Esophagus muscularis mucosa (tissue), 4 donors: ENCODE data around the gene CHML. TPM values are rescaled to one million over a fixed set of nuclear protein-coding genes. Genes with fewer than 3 reads are reported as not detected.
"Not testable (repeated sequence)": the region's sequence is repeated elsewhere in the genome, so short reads cannot be mapped to it uniquely, and the experiment has no call there.

Experiments
- DNase-seq: peaks from one replicate; pipeline ENCODE4 v3.0.0-alpha.2; 2017; ENCODE audit errors: extremely low spot score
- H3K27ac ChIP-seq, 4 donors: fragments of 200-600 bp; sonication (generic); replicated peaks in 1 of 4; 1 replicate in 3 of 4; 2 replicates in 1 of 4; pipeline ENCODE4 v1.5.1; 2016 to 2019; ENCODE audit warnings: mild to moderate bottlenecking in 1 of 4
- H3K27me3 ChIP-seq, 4 donors: fragments of 200-600 bp; sonication (generic); one replicate each; pipeline versions ENCODE4 v1.5.1 to v1.6.0; 2016 to 2019
- H3K36me3 ChIP-seq, 4 donors: fragments of 200-600 bp; sonication (generic); one replicate each; pipeline ENCODE4 v1.5.1; 2016 to 2019
- H3K4me1 ChIP-seq, 4 donors: fragments of 200-600 bp; sonication (generic); one replicate each; pipeline ENCODE4 v1.5.1; 2016 to 2019
- H3K4me3 ChIP-seq, 4 donors: fragments of 200-600 bp; sonication (generic); 1 replicate in 2 of 4; 2 replicates in 2 of 4; pipeline ENCODE4 v1.5.1; 2016 to 2019; ENCODE audit warnings: mild to moderate bottlenecking in 4 of 4, moderate library complexity in 1 of 4
- H3K9me3 ChIP-seq, 4 donors: fragments of 200-600 bp; sonication (generic); 1 replicate in 3 of 4; 2 replicates in 1 of 4; pipeline ENCODE4 v1.5.1; 2016 to 2019
- CTCF ChIP-seq, 3 experiments: fragments of 200-600 bp in 2 of 3; fragments of 450-650 bp in 1 of 3; sonication (generic) in 2 of 3; IDR thresholded peaks; one replicate each; pipeline ENCODE4 v1.5.1; 2017 to 2019; ENCODE audit warnings: antibody characterized with exemption in 3 of 3, mild to moderate bottlenecking in 2 of 3, moderate library complexity in 1 of 3
- EP300 ChIP-seq: sonication (generic); formaldehyde crosslinking; IDR thresholded peaks from one replicate; pipeline ENCODE4 v1.6.1; 2017; ENCODE audit warnings: antibody characterized with exemption
- POLR2A ChIP-seq: fragments of 450-650 bp; IDR thresholded peaks from one replicate; pipeline ENCODE4 v1.6.1; 2017; ENCODE audit warnings: antibody characterized with exemption, moderate library complexity, mild to moderate bottlenecking, low read depth
- POLR2AphosphoS5 ChIP-seq, 2 donors: sonication (generic); formaldehyde crosslinking; IDR thresholded peaks; one replicate each; pipeline ENCODE4 v1.6.1; 2017; ENCODE audit warnings: antibody characterized with exemption in 2 of 2
- WGBS: methylation state at CpG from one replicate; pipeline ENCODE4 v1.1.5; 2018; 5-methylcytosine and 5-hydroxymethylcytosine counted together
- intact Hi-C: fragments of 100-400 bp; cut with DNase I; formaldehyde crosslinking; loops from one replicate; pipeline ENCODE4 v1.15.1; 2023
- total RNA-seq, 4 donors: library from RNA; depleted of rRNA; stranded (reverse); fragments of >200 nt; gene quantifications; one replicate each; pipeline versions ENCODE4 v1.1.0 to v1.2.1, GENCODE V29; 2016

Gene CHML
- total RNA-seq: 1 to 10 TPM; 4.6 to 8.2 (median 5.0) TPM

GRCh38 chr1:241640149-241640866 is at the start of gene CHML, which contains the start of gene OPN3:
TSS of gene CHML (minus strand) at chr1:241640369. CDS start at chr1:241635766, 4,603 bp downstream.
TSS of gene OPN3 (minus strand) at chr1:241640369. CDS start at chr1:241640254, 115 bp downstream.
- WGBS: 43% methylated on average over 9 of the region's 81 CpGs
- Histone ChIP-seq H3K36me3 (peaks cover 0 to 2% (median 0%) of the 10 kb centered on the region in 4 donors), H3K4me3 (peak within 1 kb of the TSS; percentile 81 to 93 (median 91)), H3K27ac (peak within 1 kb of the TSS; percentile 82 to 87 (median 84)), H3K27me3 (no peaks in the 10 kb centered on the region), H3K4me1 (peaks cover 3 to 37% (median 31%) of the 10 kb centered on the region in 4 donors), H3K9me3 (no peaks in the 10 kb centered on the region)
- peak; percentile 96 for DNase-seq
- intact Hi-C loops: loop anchor here (5.0 to 10.0 kb wide), 2 partner anchors 123 to 204 kb away; partner anchors contain the start of genes EXO1 and FH
- TF ChIP-seq EP300: no peak
- TF ChIP-seq CTCF (IDR thresholded peaks at IDR 0.05): peak in 1 of 3 experiments; percentile 17
- no peak for TF ChIP-seq POLR2A
- peak; percentile 57 to 74 for TF ChIP-seq POLR2AphosphoS5 (IDR thresholded peaks at IDR 0.05)

- peaks cover 0 to 4% (median 0%) of the 10 kb centered on the region in 4 donors for H3K9me3 ChIP-seq
- no peaks in the 10 kb centered on the region for H3K27me3 ChIP-seq
- no peaks in the 10 kb centered on the region for H3K4me1 ChIP-seq
- WGBS: 43% methylated on average over 2 of the region's 2 CpGs
- H3K4me3 ChIP-seq: no peak overlapping the region
- H3K36me3 ChIP-seq: no peaks in the 10 kb centered on the region
- intact Hi-C loops: no loop called here
- no peak for DNase-seq
- no peak overlapping the region for H3K27ac ChIP-seq
- no peak for TF ChIP-seq CTCF (IDR thresholded peaks at IDR 0.05)
Measured at GRCh38 chr1:241688940-241689368, 48.8 kb upstream of the CHML start.

- peaks cover 0 to 2% (median 0%) of the 10 kb centered on the region in 4 donors for H3K9me3 ChIP-seq
- H3K4me1 ChIP-seq: no peaks in the 10 kb centered on the region
- intact Hi-C loops: no loop called here
- H3K27ac ChIP-seq: no peak overlapping the region
- WGBS: 93% methylated on average over 1 of the region's 1 CpG
- no peak for TF ChIP-seq POLR2AphosphoS5 (IDR thresholded peaks at IDR 0.05)
- no peak for TF ChIP-seq CTCF (IDR thresholded peaks at IDR 0.05)
- TF ChIP-seq POLR2A: no peak
- no peak for TF ChIP-seq EP300
- H3K4me3 ChIP-seq: no peak overlapping the region
- no peaks in the 10 kb centered on the region for H3K36me3 ChIP-seq
- DNase-seq: no peak
- H3K27me3 ChIP-seq: peaks cover 0 to 4% (median 0%) of the 10 kb centered on the region in 4 donors
Measured at GRCh38 chr1:241684108-241684507, 43.9 kb upstream of the CHML start.

- intact Hi-C loops: no loop called here
- no peaks in the 10 kb centered on the region for H3K36me3 ChIP-seq
- peaks cover 0 to 4% (median 0%) of the 10 kb centered on the region in 4 donors for H3K27me3 ChIP-seq
- no peak for DNase-seq
- no peak for TF ChIP-seq POLR2A
- TF ChIP-seq EP300: no peak
- no peak for TF ChIP-seq POLR2AphosphoS5 (IDR thresholded peaks at IDR 0.05)
- no peak for TF ChIP-seq CTCF (IDR thresholded peaks at IDR 0.05)
- H3K9me3 ChIP-seq: no peaks in the 10 kb centered on the region
- H3K4me3 ChIP-seq: no peak overlapping the region
- no peaks in the 10 kb centered on the region for H3K4me1 ChIP-seq
- no peak overlapping the region for H3K27ac ChIP-seq
- 99% methylated on average over 2 of the region's 2 CpGs for WGBS
Measured at GRCh38 chr1:241682921-241683320, 42.8 kb upstream of the CHML start.

- 68% methylated on average over 4 of the region's 4 CpGs for WGBS
- H3K27ac ChIP-seq, intact Hi-C loops, DNase-seq, H3K4me3 ChIP-seq, H3K27me3 ChIP-seq, H3K9me3 ChIP-seq, H3K4me1 ChIP-seq, H3K36me3 ChIP-seq: not testable (repeated sequence)
Measured at GRCh38 chr1:241681861-241682448, 41.8 kb upstream of the CHML start.
